HL-60 (cell line): ENCODE data around the gene PRDM2.

Experiments used
- SPI1 ChIP-seq: IDR thresholded peaks from 2 replicates; pipeline ENCODE4 v1.6.1; 2012; ENCODE audit warnings: low read depth, mild to moderate bottlenecking, borderline replicate concordance
- TF ChIP-seq, protein P1 (sequence below): IDR thresholded peaks from one replicate; pipeline ENCODE4 v1.5.1; 2011; ENCODE audit warnings: low read length, control low read depth, inconsistent platforms; ENCODE audit not compliant: insufficient read depth
- TF ChIP-seq, protein P2 (sequence below): IDR thresholded peaks from 2 replicates; pipeline ENCODE4 v1.6.1; 2012; ENCODE audit warnings: low read depth; ENCODE audit not compliant: insufficient replicate concordance

DNA sequence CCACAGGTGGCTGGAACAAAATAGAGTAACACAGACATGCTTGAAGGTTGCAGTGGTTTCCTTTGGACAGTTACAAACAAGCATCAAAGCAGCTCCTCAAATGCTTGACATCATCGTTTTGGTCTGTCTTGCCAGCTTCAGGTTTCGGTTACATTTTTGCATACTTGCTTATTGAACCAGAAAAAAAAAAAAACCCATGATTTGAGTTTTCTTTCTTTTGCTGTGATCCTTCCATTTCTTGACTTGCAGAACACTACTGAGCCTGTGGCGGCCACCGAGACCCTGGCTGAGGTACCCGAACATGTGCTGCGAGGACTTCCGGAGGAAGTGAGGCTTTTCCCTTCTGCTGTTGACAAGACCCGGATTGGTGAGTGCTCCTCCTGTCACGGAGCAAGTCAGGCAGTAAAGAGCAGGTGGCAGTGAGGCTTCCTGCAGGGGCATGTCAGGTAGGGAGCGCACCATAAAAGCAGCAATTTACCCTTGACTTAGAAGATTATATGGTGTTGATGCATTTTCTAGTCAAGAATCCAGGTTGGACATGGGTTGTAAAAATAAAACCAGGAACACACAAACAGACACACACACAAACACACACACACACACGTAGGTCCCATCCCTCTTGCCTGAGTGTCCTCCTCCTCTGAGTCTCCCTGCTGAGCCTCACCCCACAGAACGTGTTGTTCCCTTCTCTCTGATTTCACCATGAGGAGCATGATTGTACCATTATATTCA lies 30.9 kb downstream of the PRDM2 start:
- TF ChIP-seq, protein P1, sequence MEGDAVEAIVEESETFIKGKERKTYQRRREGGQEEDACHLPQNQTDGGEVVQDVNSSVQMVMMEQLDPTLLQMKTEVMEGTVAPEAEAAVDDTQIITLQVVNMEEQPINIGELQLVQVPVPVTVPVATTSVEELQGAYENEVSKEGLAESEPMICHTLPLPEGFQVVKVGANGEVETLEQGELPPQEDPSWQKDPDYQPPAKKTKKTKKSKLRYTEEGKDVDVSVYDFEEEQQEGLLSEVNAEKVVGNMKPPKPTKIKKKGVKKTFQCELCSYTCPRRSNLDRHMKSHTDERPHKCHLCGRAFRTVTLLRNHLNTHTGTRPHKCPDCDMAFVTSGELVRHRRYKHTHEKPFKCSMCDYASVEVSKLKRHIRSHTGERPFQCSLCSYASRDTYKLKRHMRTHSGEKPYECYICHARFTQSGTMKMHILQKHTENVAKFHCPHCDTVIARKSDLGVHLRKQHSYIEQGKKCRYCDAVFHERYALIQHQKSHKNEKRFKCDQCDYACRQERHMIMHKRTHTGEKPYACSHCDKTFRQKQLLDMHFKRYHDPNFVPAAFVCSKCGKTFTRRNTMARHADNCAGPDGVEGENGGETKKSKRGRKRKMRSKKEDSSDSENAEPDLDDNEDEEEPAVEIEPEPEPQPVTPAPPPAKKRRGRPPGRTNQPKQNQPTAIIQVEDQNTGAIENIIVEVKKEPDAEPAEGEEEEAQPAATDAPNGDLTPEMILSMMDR = no peak
- TF ChIP-seq, protein P2, sequence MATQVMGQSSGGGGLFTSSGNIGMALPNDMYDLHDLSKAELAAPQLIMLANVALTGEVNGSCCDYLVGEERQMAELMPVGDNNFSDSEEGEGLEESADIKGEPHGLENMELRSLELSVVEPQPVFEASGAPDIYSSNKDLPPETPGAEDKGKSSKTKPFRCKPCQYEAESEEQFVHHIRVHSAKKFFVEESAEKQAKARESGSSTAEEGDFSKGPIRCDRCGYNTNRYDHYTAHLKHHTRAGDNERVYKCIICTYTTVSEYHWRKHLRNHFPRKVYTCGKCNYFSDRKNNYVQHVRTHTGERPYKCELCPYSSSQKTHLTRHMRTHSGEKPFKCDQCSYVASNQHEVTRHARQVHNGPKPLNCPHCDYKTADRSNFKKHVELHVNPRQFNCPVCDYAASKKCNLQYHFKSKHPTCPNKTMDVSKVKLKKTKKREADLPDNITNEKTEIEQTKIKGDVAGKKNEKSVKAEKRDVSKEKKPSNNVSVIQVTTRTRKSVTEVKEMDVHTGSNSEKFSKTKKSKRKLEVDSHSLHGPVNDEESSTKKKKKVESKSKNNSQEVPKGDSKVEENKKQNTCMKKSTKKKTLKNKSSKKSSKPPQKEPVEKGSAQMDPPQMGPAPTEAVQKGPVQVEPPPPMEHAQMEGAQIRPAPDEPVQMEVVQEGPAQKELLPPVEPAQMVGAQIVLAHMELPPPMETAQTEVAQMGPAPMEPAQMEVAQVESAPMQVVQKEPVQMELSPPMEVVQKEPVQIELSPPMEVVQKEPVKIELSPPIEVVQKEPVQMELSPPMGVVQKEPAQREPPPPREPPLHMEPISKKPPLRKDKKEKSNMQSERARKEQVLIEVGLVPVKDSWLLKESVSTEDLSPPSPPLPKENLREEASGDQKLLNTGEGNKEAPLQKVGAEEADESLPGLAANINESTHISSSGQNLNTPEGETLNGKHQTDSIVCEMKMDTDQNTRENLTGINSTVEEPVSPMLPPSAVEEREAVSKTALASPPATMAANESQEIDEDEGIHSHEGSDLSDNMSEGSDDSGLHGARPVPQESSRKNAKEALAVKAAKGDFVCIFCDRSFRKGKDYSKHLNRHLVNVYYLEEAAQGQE = no peak
- TF ChIP-seq SPI1 = peak; percentile 72
